ENCODE data around the gene DOK4. TPM values are rescaled to one million over a fixed set of nuclear protein-coding genes. Genes with fewer than 3 reads are reported as not detected.
"Not testable (repeated sequence)": the region's sequence is repeated elsewhere in the genome, so short reads cannot be mapped to it uniquely, and the experiment has no call there.

Gene DOK4
- total RNA-seq, 8 experiments from 2014 or later: 11.3 to 34.8 (median 22.6) TPM

DNA sequence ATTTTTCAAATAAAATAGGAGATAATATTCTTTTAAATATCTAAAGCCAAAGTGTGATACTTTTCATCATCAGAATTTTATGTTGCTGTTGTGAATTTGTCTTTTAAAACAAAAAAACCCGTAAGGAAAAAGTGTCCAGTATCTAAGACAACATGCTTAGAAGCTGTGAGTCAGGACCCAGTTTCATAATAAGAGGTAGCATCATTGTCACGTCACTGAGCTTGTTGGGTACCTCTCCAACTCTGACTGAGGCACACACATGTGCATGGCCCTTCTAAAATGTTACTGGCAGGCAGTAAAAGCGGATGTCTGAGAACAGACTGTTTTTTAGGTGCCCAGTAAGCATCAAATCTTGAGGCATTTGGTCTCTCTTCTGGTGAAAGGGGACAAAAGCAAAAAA is 41.6 kb downstream of the DOK4 start:
- no peak for ATAC-seq (replicated peaks in 6 of 8)
- H3K4me1 ChIP-seq (replicated peaks in 1 of 2): peaks cover 11 to 16% of the 10 kb centered on the region in 2 donors
- no peak overlapping the region for H3K4me3 ChIP-seq
- 17 to 100% (median 93%) methylated on average over 1 to 3 of the region's 3 CpGs; no CpG with 5 or more reads in 1 of the 10 experiments for WGBS, 10 experiments
- in situ Hi-C loops (cut with MboI; ENCODE audit: low pct_unique_long_range_greater_than_20kb in 2 of 9, low sequenced_read_pairs in 9 of 9, unreplicated experiment in 9 of 9): no loop called here
- no peak overlapping the region for H3K27ac ChIP-seq

- H3K4me1 ChIP-seq (replicated peaks in 1 of 2); ATAC-seq (replicated peaks in 6 of 8); H3K4me3 ChIP-seq; H3K27ac ChIP-seq; in situ Hi-C loops (cut with MboI; ENCODE audit: low pct_unique_long_range_greater_than_20kb in 2 of 9, low sequenced_read_pairs in 9 of 9, unreplicated experiment in 9 of 9): not testable (repeated sequence)
- WGBS, 10 experiments: 50 to 100% (median 95%) methylated on average over 1 to 5 of the region's 8 CpGs; no CpG with 5 or more reads in 2 of the 10 experiments
Observed at GRCh38 chr16:57440551-57440950, 45.7 kb downstream of the DOK4 start.

GRCh38 chr16:57439947-57440346 is 46.3 kb downstream of the DOK4 start:
- in situ Hi-C loops (cut with MboI; ENCODE audit: low pct_unique_long_range_greater_than_20kb in 2 of 9, low sequenced_read_pairs in 9 of 9, unreplicated experiment in 9 of 9); ATAC-seq (replicated peaks in 6 of 8); H3K4me1 ChIP-seq (replicated peaks in 1 of 2); H3K27ac ChIP-seq; H3K4me3 ChIP-seq: not testable (repeated sequence)
- 86 to 100% (median 100%) methylated on average over 1 to 7 of the region's 8 CpGs; no CpG with 5 or more reads in 2 of the 10 experiments for WGBS, 10 experiments

GRCh38 chr16:57435838-57436237 is 50.5 kb downstream of the DOK4 start:
- no peak overlapping the region for H3K4me3 ChIP-seq
- ATAC-seq (replicated peaks in 6 of 8): no peak
- no peak overlapping the region for H3K27ac ChIP-seq
- 100% methylated on average over 1 of the region's 1 CpG; no CpG with 5 or more reads in 7 of the 10 experiments for whole genome bisulfite sequencing, 10 experiments
- in situ Hi-C loops (cut with MboI; ENCODE audit: low pct_unique_long_range_greater_than_20kb in 2 of 9, low sequenced_read_pairs in 9 of 9, unreplicated experiment in 9 of 9): no loop called here
- H3K4me1 ChIP-seq (replicated peaks in 1 of 2): no peaks in the 10 kb centered on the region

- no peaks in the 10 kb centered on the region for H3K4me1 ChIP-seq (replicated peaks in 1 of 2)
- no peak overlapping the region for H3K4me3 ChIP-seq
- in situ Hi-C loops (cut with MboI; ENCODE audit: low pct_unique_long_range_greater_than_20kb in 2 of 9, low sequenced_read_pairs in 9 of 9, unreplicated experiment in 9 of 9): no loop called here
- H3K27ac ChIP-seq: no peak overlapping the region
- no peak for ATAC-seq (replicated peaks in 6 of 8)
- WGBS, 10 experiments: 60 to 100% (median 92%) methylated on average over 1 to 2 of the region's 2 CpGs; no CpG with 5 or more reads in 3 of the 10 experiments
Observed at GRCh38 chr16:57434003-57434402, 52.3 kb downstream of the DOK4 start.

DNA sequence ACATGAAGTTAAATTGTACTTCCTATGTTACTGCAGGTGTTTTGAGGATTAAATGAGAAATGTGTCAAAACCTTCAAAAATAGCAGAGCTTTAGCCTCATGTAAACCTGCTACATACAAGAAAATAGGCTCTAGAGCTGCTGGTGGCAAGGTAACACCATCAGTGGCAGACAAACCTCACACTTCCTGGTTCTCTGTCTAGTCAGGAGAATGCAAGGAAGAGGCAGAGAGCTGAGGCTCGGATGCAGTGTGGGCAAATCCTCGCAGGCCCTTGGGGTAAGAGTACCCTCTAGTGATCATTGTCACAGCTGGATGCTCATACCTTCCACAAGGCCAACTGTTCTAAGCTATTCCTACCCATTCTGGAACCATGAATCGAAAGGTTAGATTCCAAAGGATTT is 53.3 kb downstream of the DOK4 start:
- WGBS, 10 experiments: 73 to 100% (median 100%) methylated on average over 1 to 3 of the region's 3 CpGs; no CpG with 5 or more reads in 2 of the 10 experiments
- Histone ChIP-seq H3K27ac (no peak overlapping the region), H3K4me1 (replicated peaks in 1 of 2) (no peaks in the 10 kb centered on the region), H3K4me3 (no peak overlapping the region)
- in situ Hi-C loops (cut with MboI; ENCODE audit: low pct_unique_long_range_greater_than_20kb in 2 of 9, low sequenced_read_pairs in 9 of 9, unreplicated experiment in 9 of 9): no loop called here
- no peak for ATAC-seq (replicated peaks in 6 of 8)

- in situ Hi-C loops (cut with MboI; ENCODE audit: low pct_unique_long_range_greater_than_20kb in 2 of 9, low sequenced_read_pairs in 9 of 9, unreplicated experiment in 9 of 9): no loop called here
- H3K4me1 ChIP-seq (replicated peaks in 1 of 2): no peaks in the 10 kb centered on the region
- no peak overlapping the region for H3K27ac ChIP-seq
- ATAC-seq (replicated peaks in 6 of 8): no peak
- 83 to 100% (median 100%) methylated on average over 1 to 2 of the region's 2 CpGs; no CpG with 5 or more reads in 4 of the 10 experiments for WGBS, 10 experiments
- no peak overlapping the region for H3K4me3 ChIP-seq
Observed at GRCh38 chr16:57432505-57432904, 53.8 kb downstream of the DOK4 start.

- in situ Hi-C loops (cut with MboI; ENCODE audit: low pct_unique_long_range_greater_than_20kb in 2 of 9, low sequenced_read_pairs in 9 of 9, unreplicated experiment in 9 of 9): no loop called here
- no peak for ATAC-seq (replicated peaks in 6 of 8)
- Histone ChIP-seq H3K4me1 (replicated peaks in 1 of 2) (no peaks in the 10 kb centered on the region), H3K4me3 (no peak overlapping the region), H3K27ac (no peak overlapping the region)
- WGBS, 10 experiments: 68 to 97% (median 85%) methylated on average over 2 to 4 of the region's 5 CpGs; no CpG with 5 or more reads in 4 of the 10 experiments
Observed at GRCh38 chr16:57430955-57431354, 55.3 kb downstream of the DOK4 start.

- Histone ChIP-seq H3K27ac (no peak overlapping the region), H3K4me1 (replicated peaks in 1 of 2) (no peaks in the 10 kb centered on the region), H3K4me3 (no peak overlapping the region)
- no peak for ATAC-seq (replicated peaks in 6 of 8)
- in situ Hi-C loops (cut with MboI; ENCODE audit: low pct_unique_long_range_greater_than_20kb in 2 of 9, low sequenced_read_pairs in 9 of 9, unreplicated experiment in 9 of 9): loop anchor here in 1 of 9 experiments (10.0 kb wide), 1 partner anchor 123 kb away; no protein-coding TSS in a partner anchor
Observed at GRCh38 chr16:57427824-57428223, 58.5 kb downstream of the DOK4 start.

GRCh38 chr16:57427307-57427706 is 59.0 kb downstream of the DOK4 start:
- no peak overlapping the region for H3K27ac ChIP-seq
- in situ Hi-C loops (cut with MboI; ENCODE audit: low pct_unique_long_range_greater_than_20kb in 2 of 9, low sequenced_read_pairs in 9 of 9, unreplicated experiment in 9 of 9): loop anchor here in 1 of 9 experiments (10.0 kb wide), 1 partner anchor 123 kb away; no protein-coding TSS in a partner anchor
- H3K4me1 ChIP-seq (replicated peaks in 1 of 2): peaks cover 3 to 4% of the 10 kb centered on the region in 2 donors
- 17 to 100% (median 96%) methylated on average over 1 to 4 of the region's 8 CpGs; no CpG with 5 or more reads in 3 of the 10 experiments for WGBS, 10 experiments
- ATAC-seq (replicated peaks in 6 of 8): peak in 2 of 8 experiments; percentile 40 to 62
- no peak overlapping the region for H3K4me3 ChIP-seq

DNA sequence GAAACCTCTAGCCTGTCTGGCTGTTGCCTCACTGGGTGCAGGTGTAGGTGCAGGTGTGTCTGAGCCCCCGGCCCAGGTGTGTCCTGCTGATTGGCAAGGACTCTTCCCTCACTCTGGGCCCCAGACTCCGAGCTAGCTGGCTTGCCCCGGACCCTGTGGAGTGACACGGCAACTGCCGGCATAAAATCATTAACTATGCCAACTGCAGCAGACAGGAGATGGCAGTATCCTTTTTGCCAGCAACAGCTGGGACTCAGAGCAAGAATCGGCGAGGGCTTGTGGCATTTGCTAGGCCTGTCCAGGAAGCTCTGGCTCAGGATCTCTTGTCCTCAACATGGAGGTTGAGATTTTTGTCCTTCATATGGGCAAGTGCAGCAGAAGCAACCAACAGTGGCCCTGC is 59.9 kb downstream of the DOK4 start:
- 43 to 100% (median 84%) methylated on average over 1 to 7 of the region's 7 CpGs; no CpG with 5 or more reads in 4 of the 10 experiments for WGBS, 10 experiments

GRCh38 chr16:57424583-57424982 is 61.7 kb downstream of the DOK4 start:
- in situ Hi-C loops (cut with MboI; ENCODE audit: low pct_unique_long_range_greater_than_20kb in 2 of 9, low sequenced_read_pairs in 9 of 9, unreplicated experiment in 9 of 9): loop anchor here in 3 of 9 experiments (10.0 to 25.0 kb wide), 2 partner anchors 112 to 120 kb away; no protein-coding TSS in a partner anchor
- peak in 4 of 8 experiments; percentile 7 to 67 (median 24) for ATAC-seq (replicated peaks in 6 of 8)
- no peak overlapping the region for H3K4me3 ChIP-seq
- H3K4me1 ChIP-seq (replicated peaks in 1 of 2): peaks cover 6 to 8% of the 10 kb centered on the region in 2 donors
- WGBS, 10 experiments: 0 to 100% (median 85%) methylated on average over 1 to 3 of the region's 3 CpGs; no CpG with 5 or more reads in 4 of the 10 experiments
- H3K27ac ChIP-seq: no peak overlapping the region

More for the DNA sequence above, 59.9 kb downstream of the DOK4 start:
- Histone ChIP-seq H3K4me1 (replicated peaks in 1 of 2) (peaks cover 5 to 7% of the 10 kb centered on the region in 2 donors), H3K4me3 (no peak overlapping the region), H3K27ac (no peak overlapping the region)
- in situ Hi-C loops (cut with MboI; ENCODE audit: low pct_unique_long_range_greater_than_20kb in 2 of 9, low sequenced_read_pairs in 9 of 9, unreplicated experiment in 9 of 9): loop anchor here in 1 of 9 experiments (10.0 kb wide), 1 partner anchor 122 kb away; no protein-coding TSS in a partner anchor
- no peak for ATAC-seq (replicated peaks in 6 of 8)

DNA sequence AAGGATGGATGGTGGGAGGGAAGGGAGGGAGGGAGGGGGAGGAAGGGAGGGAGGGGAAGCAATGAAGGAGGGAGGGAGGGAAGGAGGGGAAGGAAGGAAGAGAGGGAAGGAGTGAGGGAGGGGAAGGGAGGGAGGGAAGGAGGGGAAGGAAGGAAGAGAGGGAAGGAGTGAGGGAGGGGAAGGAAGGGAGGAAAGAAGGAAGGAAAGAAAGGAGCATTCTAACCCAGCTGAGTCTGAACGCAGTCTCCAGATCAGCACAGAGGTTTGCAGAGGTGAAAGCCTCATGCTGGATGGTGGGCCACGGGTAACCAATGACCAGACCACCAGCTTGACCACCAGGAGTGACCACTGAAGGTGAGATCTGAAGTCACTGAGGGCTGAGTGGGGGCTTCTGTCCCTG is 63.1 kb downstream of the DOK4 start:
- Histone ChIP-seq H3K27ac (no peak overlapping the region), H3K4me3 (no peak overlapping the region), H3K4me1 (replicated peaks in 1 of 2) (peaks cover 15% of the 10 kb centered on the region in 2 donors)
- 83% methylated on average over 2 of the region's 2 CpGs; no CpG with 5 or more reads in 9 of the 10 experiments for WGBS, 10 experiments
- ATAC-seq (replicated peaks in 6 of 8): no peak
- in situ Hi-C loops (cut with MboI; ENCODE audit: low pct_unique_long_range_greater_than_20kb in 2 of 9, low sequenced_read_pairs in 9 of 9, unreplicated experiment in 9 of 9): loop anchor here in 3 of 9 experiments (10.0 to 25.0 kb wide), 2 partner anchors 111 to 118 kb away; no protein-coding TSS in a partner anchor

All from motor neuron (in vitro differentiated cells).